HG02840 (cell line): ENCODE results near the gene ADCK1.
"Not testable (repeated sequence)": the region's sequence is repeated elsewhere in the genome, so short reads cannot be mapped to it uniquely, and the experiment has no call there.

ENCODE experiments used
- ATAC-seq: cut with Tn5 transposase; IDR thresholded peaks from one replicate; pipeline ENCODE4 v1.9.1; 2021; ENCODE audit warnings: mild to moderate bottlenecking, moderate library complexity, moderate number of reproducible peaks; ENCODE audit not compliant: unreplicated experiment, low FRiP score

ADCK1 gene

DNA sequence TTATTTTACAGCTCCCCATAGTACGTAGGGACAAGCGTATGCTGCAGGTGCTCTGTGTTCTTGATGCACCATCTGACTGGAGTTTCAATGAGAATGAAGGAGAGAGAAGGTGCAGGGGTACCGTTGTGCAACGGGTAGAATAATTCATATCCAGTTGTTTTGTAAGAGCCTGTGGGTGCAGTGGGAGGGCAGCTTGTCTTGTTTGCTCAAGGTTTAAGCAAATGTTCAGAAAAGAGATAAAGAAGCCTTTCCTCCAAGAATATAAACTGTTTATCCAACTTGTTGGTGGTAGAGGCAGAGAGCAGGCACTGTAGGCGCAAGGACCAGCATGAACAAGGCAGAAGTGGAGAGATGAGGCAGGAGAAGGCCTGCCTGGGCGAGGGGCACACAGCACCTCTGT lies 64.2 kb downstream of the ADCK1 start:
- ATAC-seq, result no peak

DNA sequence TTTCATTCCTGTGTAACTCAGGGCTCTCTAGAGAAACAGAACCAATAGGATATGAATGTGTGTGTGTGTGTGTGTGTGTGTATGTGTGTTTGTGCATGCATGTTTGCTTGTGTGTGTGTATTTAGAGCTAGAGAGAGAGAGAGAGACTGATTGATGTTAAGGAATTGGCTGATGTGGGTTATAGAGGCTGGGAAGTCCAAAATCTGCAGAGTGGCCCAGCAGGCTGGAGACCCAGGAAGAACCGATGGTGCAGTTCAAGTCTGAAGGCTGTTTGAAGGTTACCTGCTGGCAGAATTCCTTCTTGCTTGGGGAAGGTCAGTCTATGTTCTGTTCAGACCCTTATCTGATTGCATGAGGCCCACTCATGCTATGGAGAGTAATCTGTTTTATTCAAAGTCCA lies 64.7 kb downstream of the ADCK1 start:
- ATAC-seq, result no peak

DNA sequence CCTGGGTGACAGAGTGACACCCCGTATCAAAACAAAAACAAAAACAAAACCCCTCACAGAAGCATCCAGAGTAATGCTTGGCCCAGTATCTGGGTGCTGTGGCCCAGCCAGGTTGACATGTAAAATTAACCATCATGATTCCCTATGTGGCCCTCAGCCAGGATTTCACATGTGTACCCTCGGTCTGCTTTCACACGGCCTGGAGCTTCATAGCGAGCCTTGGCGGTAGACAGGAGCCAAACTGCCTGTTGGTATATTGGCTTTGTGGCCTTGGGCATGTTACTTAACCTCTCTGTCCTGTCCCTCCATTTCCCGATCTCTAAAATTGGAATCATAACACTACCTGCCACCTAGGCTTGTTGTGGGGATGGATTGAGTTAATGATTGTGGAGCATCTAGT lies 65.5 kb downstream of the ADCK1 start:
- no peak for ATAC-seq

DNA sequence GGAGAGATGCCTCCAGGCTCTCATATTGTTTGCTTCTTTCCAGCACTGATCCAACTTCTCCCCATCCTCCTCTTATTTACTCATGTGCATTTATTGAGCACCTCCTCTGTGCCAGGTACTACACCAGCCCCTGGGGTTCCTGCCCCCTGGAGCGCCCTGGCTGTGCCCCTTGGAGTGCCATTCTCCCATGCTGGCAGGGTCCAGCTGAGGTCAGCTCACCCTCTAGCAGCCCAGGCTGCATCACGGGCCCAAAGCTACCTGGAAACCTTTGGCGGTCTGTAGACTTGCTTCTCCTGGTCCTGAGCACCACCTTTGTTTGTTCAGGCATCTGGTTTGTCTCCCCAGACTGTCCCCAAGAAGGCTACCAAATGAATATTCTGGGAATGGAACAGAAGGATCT lies 67.0 kb downstream of the ADCK1 start:
- ATAC-seq, result no peak

DNA sequence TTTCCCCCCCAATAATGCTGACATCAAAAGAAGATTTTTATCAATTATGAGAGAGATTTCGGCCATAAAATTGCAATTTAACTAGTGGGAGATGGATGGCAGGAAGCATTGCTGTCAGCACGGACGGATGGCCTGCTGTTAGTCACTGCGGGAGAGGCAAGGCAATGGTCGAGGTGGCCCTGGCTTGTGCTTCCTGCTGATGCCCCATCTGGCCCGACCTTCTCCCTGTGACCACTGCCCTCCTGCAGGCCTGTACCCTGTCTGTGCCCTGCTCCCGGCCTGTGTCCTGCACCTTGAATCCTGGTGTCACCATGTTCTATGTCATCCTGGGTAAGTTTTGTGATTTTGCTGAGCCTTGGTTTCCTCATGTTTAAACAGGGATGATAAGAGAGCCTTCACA lies 67.6 kb downstream of the ADCK1 start:
- no peak for ATAC-seq

DNA sequence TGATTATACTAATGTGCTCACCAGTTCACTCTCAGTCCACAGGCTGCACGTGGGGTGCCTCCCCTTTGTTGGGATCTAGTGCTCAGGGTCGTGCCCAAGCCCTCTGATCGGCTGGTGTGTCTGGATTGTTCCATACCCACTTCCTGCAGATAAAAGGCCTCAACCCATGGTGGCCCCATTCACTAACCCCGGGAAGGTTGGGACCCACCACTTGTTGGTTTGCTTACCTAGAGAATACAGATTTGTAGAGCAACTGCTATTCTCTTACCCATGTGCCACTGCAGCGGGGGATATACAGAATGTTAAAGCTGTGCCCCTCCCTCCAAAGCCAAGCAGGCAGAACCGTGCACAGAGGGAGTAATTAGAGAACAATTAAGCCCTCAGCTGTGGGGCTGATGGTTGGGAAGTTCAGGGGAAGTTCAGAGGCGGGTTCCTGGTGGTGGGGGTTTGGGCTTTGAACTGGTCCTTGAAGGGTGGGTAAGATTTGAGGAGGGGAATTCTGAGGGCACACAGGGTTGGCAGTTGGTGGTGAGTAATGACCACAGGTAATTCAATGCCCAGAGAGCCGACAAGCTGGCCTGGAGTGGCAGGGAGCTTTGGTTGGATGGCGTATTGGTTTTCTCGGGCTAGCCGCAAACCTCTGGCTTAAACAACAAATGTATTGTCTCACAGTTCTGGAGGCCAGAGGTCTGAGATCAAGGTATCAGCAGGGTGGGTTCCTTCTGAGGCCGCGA lies 68.8 kb downstream of the ADCK1 start:
- ATAC-seq, result no peak

DNA sequence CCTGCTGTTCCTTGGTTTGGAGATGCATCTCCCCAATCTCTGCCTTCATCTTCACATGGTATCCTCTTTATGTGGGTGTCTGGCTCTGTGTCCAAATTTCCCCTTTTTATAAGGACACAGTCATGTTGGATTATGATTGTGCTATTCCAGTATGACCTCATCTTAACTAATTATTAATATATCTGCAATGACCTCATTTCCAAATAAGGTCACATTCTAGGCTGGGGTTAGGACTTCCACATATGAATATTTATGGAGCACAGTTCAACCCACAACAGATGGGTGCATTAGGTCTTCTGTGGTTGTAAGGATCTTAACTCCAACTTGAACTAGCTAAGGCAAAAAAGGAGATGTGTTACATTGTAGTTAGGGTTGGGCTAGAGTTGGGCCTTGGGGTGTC lies 69.4 kb downstream of the ADCK1 start:
- no peak for ATAC-seq

DNA sequence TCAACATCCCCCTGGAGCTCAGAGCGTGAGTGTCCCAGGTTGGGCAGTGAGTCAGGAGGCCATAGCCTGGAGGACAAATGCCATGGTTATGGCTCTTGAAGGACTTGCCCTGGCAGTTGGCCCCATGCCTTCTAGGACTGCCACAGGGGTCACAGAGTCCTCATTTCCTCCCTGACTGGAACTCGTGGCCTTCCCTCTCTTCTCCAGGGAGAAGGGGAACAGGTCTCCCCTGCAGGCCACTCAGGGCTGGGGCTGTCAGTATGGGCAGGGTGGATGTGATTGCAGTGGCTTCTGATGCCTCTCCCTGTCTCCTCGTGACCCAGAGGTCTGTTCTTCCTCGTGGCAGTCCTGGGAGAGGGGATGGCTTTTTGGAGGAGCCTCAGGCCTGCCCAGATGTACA lies 70.7 kb downstream of the ADCK1 start:
- no peak for ATAC-seq

DNA sequence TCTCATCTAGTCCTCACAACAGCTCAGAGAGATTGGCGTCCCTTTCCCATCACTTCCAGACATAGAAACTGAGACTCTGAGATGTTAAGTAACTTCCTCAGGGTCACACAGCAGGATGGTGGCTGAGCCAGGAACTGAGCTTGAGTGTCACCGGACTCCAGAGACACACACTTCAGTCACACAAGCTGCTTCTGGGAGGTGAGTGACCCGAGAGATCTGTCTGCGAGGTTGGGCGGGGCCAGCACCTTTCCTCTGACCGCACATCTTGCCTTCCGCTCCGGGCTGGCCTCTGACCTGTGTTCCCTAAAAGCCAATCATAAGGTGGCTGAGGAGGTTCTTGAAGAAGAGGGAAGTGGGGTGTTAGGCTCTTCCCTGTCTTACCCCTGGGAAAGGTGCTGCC lies 72.2 kb downstream of the ADCK1 start:
- ATAC-seq, result no peak

DNA sequence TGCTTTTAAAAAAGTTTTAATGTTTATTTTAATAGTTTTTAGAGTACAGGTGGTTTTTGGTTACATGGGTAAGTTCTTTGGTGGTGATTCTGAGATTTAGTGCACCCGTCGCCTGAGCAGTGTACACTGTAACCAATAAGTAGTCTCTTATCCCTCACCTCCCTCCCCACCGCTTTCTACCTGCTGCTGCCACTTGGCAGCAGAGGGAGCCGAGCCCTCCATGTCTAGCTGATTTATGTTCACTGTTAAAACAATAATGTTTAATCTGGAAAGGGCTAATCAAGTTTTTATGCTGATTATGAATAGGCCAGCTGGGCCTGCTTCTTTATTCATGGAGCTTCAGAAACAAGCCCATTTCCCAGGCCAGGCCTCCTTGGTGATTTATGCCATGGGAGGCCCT lies 73.1 kb downstream of the ADCK1 start:
- ATAC-seq, result no peak

DNA sequence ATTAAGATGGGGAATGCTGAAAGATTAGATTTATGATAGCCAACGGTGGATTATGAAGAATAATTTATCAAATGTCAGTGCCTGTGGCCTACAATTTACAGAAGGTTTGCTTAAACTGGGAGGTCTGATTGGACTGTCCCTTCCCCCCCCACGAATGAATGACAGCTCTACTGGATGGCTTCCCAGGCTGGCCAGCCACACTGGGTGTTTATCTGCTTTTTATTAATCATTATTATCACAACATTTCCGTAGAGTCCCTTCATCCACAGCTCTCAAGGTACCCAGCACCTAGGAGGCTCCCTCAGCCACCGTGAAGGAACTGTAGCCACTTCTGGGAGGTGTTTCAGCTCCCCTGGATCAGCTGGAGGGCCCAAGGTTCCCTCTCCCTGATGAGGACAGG lies 78.9 kb downstream of the ADCK1 start:
- ATAC-seq, result no peak

DNA sequence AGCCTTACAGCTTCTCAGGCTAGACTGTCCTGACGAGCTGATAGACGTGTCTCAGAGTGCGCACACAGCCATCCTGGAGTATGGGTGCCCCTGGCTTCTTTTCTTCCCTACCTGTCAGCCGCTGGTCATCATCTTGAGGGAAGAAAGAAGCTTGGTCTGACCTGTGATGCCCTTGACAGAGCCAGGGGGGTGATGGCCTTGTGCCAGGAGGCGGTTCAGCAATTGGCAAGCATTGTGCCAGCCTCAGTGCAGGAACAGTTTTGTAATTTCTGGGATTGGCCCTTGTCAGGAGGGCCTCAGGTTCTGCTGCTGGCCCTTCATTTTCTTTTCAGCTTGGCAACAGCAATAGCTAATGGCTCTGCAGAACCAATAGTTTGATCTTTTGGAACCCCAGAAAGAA lies 80.1 kb downstream of the ADCK1 start:
- no peak for ATAC-seq

DNA sequence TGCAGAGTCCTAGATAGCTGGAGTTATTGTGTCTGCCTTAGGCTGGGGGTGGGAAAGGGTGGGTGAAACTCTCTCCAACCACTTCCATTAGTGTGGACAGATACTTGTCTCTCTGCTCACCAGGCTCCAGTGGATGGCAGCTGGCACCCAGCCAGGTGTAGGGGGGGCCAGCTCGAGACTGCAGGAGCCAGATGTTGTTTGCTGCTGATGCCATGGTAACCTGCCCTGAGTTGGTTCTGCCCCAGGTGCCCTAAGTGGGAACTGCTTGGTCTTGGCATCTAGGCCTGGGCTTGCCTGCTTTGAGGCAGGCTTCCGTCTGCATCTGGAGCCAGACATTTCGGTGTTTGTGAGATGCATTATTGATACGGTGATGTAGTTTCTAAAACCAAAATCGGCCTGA lies 82.2 kb downstream of the ADCK1 start:
- no peak for ATAC-seq

DNA sequence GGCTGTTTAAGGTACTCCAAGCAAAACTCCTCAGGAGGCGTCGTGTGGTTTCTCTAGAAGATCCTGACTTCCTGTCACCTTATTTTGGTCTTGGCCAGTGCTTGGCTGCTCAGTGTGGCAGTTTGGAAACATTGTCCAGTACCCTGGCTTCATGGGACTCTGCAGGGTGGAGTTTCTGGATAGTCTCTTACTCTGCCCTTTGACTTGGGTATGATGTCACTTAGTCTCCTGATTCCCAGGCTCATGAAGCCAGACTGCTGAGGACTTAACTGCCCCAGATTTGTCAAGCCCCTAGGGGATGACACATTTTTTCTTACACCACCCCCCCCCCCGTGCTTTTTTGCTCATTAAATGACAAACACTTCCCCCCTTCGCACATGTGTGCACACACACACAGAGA lies 82.7 kb downstream of the ADCK1 start:
- no peak for ATAC-seq

DNA sequence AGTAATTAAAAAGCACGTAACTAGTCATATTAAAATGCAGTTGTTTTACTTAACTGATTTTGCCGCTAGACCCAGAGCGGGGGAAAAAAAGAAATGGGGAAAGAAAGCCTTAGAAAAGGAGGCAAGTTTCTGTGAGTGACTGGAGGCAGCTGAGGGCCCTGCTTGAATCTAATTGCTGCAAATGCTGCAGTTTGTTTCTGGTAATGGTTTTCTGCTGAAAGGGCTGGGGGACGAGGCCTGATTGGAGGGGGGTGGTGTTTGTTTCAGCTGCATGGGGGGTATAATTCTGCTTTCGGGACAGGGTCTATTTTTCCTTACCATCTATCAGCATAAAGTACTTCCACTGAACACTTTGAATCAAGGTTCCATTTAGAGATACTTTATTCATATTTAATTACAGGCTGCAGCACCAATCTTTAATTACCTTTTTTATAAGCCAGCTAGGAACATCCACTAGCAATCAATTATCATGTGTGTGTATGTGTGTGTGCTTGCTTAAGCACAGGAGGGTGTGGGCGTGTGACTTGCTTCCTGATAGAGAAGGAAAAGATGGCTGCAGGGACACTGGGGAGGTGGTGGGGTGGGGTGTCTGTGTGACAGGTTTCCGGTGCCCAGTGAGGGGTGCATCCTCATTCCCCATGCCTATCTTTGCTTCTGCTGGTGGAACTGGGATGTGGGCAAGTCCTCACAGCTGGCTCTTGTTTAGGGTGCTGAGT lies 83.4 kb downstream of the ADCK1 start:
- ATAC-seq, result no peak

DNA sequence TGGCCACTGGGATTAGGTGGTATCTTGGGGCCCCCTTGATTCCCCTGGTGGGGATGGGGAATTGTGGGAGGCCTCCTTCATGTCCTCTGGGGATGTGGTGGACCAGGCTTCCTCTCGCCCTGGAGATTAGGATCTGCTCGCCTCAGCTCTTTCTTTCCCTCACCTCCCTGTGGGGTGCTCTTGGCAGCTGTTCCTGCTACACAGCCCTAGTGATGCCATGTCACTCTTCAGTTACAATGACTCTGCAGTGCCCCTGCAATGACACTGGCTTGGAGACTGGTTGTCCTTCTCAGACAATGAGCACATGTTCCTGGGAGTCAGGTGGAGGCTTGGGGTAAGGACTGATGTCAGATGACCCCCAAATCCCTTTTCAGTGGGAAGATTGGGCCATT lies 83.9 kb downstream of the ADCK1 start:
- no peak for ATAC-seq

DNA sequence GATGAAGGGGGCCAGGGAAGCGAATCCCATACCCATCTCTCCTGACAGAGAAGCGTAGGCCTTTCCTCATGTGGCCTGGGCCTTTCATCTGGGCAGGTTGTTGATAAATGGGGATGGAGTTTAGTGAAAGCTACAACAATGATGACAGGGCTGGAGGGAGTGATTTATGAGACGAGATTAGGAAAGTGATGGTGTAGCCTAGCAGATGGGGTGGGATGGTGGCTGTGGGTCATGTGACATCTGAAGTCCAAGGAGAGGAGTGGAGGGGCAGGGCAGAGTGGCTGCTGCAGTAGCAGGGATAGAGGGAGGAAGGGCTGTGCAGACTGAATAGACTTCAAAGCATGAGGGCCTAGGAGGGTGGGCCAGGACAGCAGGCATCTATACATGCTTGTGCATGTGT lies 85.5 kb downstream of the ADCK1 start:
- no peak for ATAC-seq

DNA sequence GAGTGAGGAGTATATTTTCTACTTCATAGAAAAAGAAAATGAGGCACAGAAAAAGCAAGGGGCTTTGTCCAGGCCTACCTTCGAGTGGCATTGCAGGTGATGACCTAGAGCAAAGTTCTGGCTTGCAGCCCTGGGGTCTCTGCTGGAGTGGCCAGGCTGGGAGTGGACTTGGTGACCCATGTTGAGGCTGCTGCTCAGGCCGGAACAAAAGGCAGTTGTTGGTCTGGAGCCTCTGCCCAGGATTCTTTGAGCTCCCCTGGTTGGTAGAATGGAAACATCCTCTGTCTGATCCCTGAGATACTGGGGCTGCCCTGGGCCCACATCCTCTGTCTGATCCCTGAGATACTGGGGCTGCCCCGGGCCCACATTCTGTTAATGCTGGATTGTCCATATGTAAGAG lies 86.1 kb downstream of the ADCK1 start:
- ATAC-seq, result no peak

DNA sequence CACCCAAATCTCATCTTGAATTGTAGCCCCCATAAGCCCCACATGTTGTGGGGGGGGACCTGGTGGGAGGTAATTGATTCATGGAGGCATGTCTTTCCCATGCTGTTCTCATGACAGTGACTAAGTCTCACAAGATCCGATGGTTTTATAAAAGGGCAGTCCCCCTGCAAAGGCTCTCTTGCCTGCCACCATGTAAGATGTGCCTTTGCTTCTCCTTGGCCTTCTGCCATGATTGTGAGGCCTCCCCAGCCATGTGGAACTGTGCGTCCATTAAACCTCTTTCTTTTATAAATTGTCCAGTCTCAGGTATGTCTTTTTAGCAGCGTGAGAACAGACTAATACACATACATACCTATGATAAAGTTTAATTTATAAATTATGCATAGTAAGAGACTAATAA lies 89.0 kb downstream of the ADCK1 start:
- ATAC-seq, result not testable (repeated sequence)

DNA sequence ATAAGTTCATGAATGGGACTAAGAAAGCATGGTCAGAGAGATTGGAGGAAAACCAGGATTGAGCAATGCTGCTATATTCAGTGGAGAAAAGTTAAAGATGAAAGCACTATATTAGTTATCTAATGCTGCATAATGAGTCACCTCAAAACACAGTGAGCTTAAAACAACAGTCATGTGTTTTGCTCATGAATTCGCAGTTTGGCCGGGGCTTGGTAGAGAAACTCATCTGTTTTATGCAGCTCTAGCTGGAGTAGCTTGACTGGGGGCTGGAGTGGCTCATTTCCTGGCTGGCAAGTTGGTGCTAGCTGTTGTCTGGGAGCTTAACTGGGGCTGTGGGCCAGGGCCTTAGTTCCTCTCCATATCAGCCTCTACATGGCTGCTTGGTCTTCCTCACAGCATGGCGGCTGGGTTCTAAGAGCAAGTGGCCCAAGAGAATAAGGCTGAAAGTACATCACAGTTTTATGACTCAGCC lies 90.1 kb downstream of the ADCK1 start:
- ATAC-seq, result no peak

DNA sequence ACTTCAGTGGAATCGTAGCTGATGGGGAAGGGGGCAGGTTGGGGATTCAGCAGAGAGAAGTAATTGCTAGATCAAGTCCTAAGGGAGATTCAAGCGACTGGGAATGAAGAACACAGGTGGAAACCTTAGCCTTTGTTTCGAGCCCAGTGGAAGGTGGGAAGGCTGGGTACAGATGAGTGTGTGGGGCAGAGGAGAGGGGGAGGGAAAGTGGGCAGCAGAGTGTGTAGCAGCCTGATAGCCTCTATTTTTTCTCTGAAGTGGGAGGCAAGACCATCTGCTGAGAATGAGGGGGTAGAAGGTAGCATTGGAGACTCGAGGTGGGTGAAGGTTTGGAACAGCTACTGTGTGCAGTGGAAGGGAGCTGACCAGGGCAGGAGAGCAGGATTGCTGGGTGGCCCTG lies 91.0 kb downstream of the ADCK1 start:
- no peak for ATAC-seq

DNA sequence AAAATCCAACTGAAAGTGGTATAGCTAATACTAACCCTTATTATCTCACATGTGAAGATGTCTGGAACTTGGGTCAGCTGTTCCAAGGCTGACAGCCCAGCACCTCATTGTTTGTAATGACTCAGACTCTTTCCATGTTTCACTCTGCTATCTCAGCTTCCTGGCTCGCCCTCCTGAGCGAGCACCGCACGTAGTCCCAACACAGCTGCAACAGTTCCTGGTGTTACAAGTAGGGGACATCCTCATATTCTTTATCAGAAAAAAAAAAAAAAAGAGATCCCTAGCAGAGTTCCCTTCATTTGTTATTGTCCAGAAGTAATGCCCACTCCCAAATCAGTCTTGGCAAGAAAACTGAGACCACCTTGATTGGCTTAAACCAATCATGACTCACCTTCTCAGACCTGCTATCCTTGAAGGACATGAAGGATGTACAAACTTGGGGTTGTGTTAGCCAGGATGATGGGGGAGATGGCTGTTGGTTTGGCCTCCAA lies 92.5 kb downstream of the ADCK1 start:
- ATAC-seq, result no peak
